ENCODE results near the gene TACC2.

TACC2 gene

GRCh38 chr10:122303271-122304053, 314.5 kb downstream of the TACC2 start:
- DNase-seq: no peak
